ENCODE data around the gene DAND5. TPM values are rescaled to one million over a fixed set of nuclear protein-coding genes. Genes with fewer than 3 reads are reported as not detected.

DAND5 gene
- total and polyA plus RNA-seq, 4 experiments from 2014 or later: not detected

- H3K4me1 Mint-ChIP-seq: peaks cover 8 to 19% (median 10%) of the 10 kb centered on the region in 4 donors
- H3K9me3 ChIP-seq (ENCODE audit: control insufficient read depth in 1 of 2, low read length in 2 of 2): no peaks in the 10 kb centered on the region
- H3K27me3 ChIP-seq (ENCODE audit: insufficient read depth, low read length): no peaks in the 10 kb centered on the region
- no peaks in the 10 kb centered on the region for H3K36me3 ChIP-seq (ENCODE audit: insufficient read depth, low read length)
- POLR2A ChIA-PET (ENCODE audit: partially characterized antibody): no interaction called here
- H3K4me3 Mint-ChIP-seq: no peak overlapping the region
- CTCF ChIA-PET (ENCODE audit: partially characterized antibody): interaction anchor here (0.8 to 2.3 kb wide), 3 partner anchors 15 to 69 kb away, joined by 3 to 9 read pairs (median 4); no protein-coding TSS in a partner anchor
- H3K27ac ChIP-seq (ENCODE audit: low read depth, low read length): no peak overlapping the region
- H3K4me3 ChIP-seq (ENCODE audit: low read length in 2 of 2): no peak overlapping the region
- H3K27me3 Mint-ChIP-seq: peaks cover 5 to 19% of the 10 kb centered on the region in 2 donors
- no peak for DNase-seq
- intact Hi-C loops (cut with micrococcal nuclease): no loop called here
- H3K27ac Mint-ChIP-seq: peak overlapping the region in 1 of 7 donors; percentile 23
- H3K9me3 Mint-ChIP-seq: peaks cover 0 to 6% (median 0%) of the 10 kb centered on the region in 8 donors
- H3K4me1 ChIP-seq (ENCODE audit: insufficient read depth, low read length): peaks cover 5% of the 10 kb centered on the region
- peaks cover 0 to 2% of the 10 kb centered on the region in 2 donors for H3K36me3 Mint-ChIP-seq
Measured at GRCh38 chr19:12992729-12993128, 23.4 kb downstream of the DAND5 start.

DNA sequence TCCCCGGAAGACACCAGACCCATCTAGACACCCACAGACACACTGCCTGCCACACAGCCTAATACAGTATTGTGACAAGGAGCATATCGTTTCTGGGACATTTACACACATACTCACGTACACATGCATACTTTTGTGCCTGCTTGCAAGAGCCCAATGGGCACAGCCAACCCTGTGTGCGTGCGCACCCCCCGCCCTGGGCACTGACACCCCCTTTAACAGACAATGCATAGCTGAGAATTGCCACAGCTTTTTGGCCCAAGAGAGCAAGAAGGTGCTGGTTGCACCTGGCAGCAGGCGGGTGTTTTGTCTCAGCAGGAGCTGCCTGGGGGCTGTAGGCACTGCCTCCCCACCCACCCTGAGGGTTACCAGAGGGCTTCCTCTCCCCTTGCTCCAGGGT is 24.2 kb downstream of the DAND5 start:
- Histone ChIP-seq H3K4me1 (ENCODE audit: insufficient read depth, low read length) (peaks cover 5% of the 10 kb centered on the region), H3K4me3 (ENCODE audit: low read length in 2 of 2) (no peak overlapping the region), H3K27me3 (ENCODE audit: insufficient read depth, low read length) (no peaks in the 10 kb centered on the region), H3K36me3 (ENCODE audit: insufficient read depth, low read length) (no peaks in the 10 kb centered on the region), H3K9me3 (ENCODE audit: control insufficient read depth in 1 of 2, low read length in 2 of 2) (no peaks in the 10 kb centered on the region), H3K27ac (ENCODE audit: low read depth, low read length) (no peak overlapping the region)
- Mint-ChIP-seq H3K4me1 (peaks cover 8 to 19% (median 12%) of the 10 kb centered on the region in 4 donors), H3K9me3 (peaks cover 0 to 6% (median 0%) of the 10 kb centered on the region in 8 donors), H3K27ac (peak overlapping the region in 1 of 7 donors; percentile 76), H3K4me3 (peak overlapping the region in 7 of 8 donors; percentile 5 to 89 (median 62)), H3K36me3 (peaks cover 0 to 2% of the 10 kb centered on the region in 2 donors), H3K27me3 (peaks cover 5 to 19% of the 10 kb centered on the region in 2 donors)
- POLR2A ChIA-PET (ENCODE audit: partially characterized antibody): no interaction called here
- intact Hi-C loops (cut with micrococcal nuclease): no loop called here
- CTCF ChIA-PET (ENCODE audit: partially characterized antibody): interaction anchor here (1.1 to 2.3 kb wide), 3 partner anchors 10 to 68 kb away, joined by 3 to 9 read pairs (median 4); no protein-coding TSS in a partner anchor
- no peak for DNase-seq

DNA sequence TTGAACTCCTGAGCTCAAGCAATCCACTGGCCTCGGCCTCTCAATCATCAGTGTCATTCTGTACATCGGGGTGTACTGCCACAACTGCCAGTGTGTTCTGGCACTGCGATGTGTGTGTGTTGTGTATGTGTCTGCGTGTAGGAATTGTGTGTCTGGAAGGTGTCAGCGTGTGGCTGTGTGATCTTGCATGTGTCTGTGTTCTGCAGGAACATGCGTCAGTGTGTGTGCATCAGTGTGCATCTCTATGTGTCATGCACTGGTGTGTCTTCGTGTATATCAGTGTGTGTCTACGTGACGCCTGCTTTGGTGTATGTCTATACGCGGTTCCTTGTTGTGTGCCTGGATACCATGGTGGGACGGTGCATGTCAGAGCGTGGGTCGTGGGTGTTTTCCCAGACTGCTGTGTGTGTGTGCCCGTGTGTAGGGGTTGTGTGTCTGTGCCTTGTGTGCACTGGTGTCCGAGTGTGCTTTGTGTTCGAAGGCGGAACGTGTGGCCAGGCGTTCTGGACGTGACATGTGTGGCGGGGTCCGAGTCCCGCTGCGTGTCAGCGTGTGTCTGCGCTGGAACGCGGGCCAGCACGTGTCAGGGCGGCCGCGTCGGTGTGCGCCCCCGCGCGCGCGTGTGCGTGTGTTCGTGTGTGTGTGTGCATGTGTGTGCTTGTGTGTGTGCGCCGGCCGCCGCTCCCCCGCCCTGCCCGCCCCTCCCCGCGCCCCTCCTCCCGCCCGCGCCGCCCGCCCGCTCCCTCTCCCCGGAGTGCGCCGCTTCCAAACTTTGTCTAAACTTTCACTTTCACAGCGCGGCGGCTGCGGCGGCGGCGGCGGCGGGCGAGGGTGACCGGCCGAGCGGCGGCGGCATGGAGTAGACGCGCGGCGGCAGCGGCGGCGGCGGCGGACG is 25.6 kb downstream of the DAND5 start, which contains the start of gene NFIX:
Gene NFIX, plus strand, starts transcription at position 775 of the 895 bp plus-strand sequence. CDS start 363 bp downstream, outside the sequence.
- CTCF ChIA-PET (ENCODE audit: partially characterized antibody): interaction anchor here (1.3 to 2.3 kb wide), 2 partner anchors 12 to 66 kb away, joined by 3 to 9 read pairs; no protein-coding TSS in a partner anchor
- POLR2A ChIA-PET (ENCODE audit: partially characterized antibody): no interaction called here

DNA sequence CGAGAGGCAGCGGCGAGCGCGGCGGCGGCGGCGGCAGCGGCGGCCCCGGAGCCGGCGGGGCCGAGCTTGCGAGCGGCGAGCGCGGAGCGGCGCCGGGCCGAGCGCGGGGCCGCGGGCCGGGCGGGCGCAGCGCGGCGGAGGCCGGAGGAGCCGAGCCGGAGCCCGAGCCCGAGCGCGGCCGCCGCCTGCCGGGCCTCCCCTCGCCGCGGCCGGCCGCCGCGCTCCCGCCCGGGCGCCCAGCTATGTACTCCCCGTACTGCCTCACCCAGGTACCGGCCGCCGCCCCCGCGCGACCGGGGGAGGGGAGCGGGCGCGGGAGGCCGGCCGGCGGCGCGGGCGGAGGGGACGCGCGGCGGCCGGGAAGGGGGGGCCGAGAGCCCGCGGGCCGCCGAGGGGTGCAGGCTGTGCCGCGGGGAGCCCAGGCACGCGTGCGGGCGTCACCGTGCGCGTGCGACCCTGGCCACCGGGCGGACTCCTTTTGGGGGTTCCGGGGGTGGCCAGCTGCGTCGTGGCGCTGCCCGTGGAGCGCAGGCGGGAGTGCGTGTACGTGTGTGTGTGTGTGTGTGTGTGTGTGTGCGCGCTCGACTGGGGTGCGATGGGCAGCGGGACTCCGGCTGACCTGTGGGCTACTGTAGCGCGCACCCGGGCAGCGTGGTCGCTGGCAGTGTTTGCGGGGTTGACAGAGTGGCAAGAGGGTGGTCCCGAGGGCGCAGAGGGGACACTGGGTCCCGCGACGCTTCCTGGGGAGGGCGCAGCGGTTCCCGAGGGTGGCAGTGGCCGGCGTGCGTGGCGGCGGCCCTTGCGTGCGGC is 26.4 kb downstream of the DAND5 start:
- ChIA-PET POLR2A (ENCODE audit: partially characterized antibody) (no interaction called here), CTCF (ENCODE audit: partially characterized antibody) (no interaction called here)
- H3K36me3 ChIP-seq (ENCODE audit: insufficient read depth, low read length): no peaks in the 10 kb centered on the region
- peaks cover 10 to 19% (median 13%) of the 10 kb centered on the region in 4 donors for H3K4me1 Mint-ChIP-seq
- H3K9me3 ChIP-seq (ENCODE audit: control insufficient read depth in 1 of 2, low read length in 2 of 2): no peaks in the 10 kb centered on the region
- H3K9me3 Mint-ChIP-seq: peaks cover 0 to 6% (median 0%) of the 10 kb centered on the region in 8 donors
- peak overlapping the region in 1 of 7 donors; percentile 61 for H3K27ac Mint-ChIP-seq
- peak overlapping the region; percentile 51 to 89 (median 74) for H3K4me3 Mint-ChIP-seq
- H3K27me3 Mint-ChIP-seq: peaks cover 5 to 17% of the 10 kb centered on the region in 2 donors
- no peaks in the 10 kb centered on the region for H3K27me3 ChIP-seq (ENCODE audit: insufficient read depth, low read length)
- intact Hi-C loops (cut with micrococcal nuclease): loop anchor here (1.0 kb wide), 2 partner anchors 12 to 18 kb away; no protein-coding TSS in a partner anchor
- H3K4me1 ChIP-seq (ENCODE audit: insufficient read depth, low read length): peaks cover 5% of the 10 kb centered on the region
- no peak overlapping the region for H3K27ac ChIP-seq (ENCODE audit: low read depth, low read length)
- peaks cover 0 to 2% of the 10 kb centered on the region in 2 donors for H3K36me3 Mint-ChIP-seq
- no peak overlapping the region for H3K4me3 ChIP-seq (ENCODE audit: low read length in 2 of 2)
- no peak for DNase-seq

More for the DNA sequence above, 25.6 kb downstream of the DAND5 start, which contains the start of gene NFIX:
- peak; percentile 41 to 59 (median 51) for DNase-seq
- H3K4me1 Mint-ChIP-seq: peaks cover 10 to 19% (median 13%) of the 10 kb centered on the region in 4 donors
- H3K4me3 ChIP-seq (ENCODE audit: low read length in 2 of 2): peak within 1 kb of the TSS in 1 of 2 donors; percentile 67
- H3K27ac Mint-ChIP-seq: peak within 1 kb of the TSS in 6 of 7 donors; percentile 27 to 96 (median 80)
- peaks cover 5% of the 10 kb centered on the region for H3K4me1 ChIP-seq (ENCODE audit: insufficient read depth, low read length)
- no peaks in the 10 kb centered on the region for H3K36me3 ChIP-seq (ENCODE audit: insufficient read depth, low read length)
- peak within 1 kb of the TSS; percentile 88 to 97 (median 90) for H3K4me3 Mint-ChIP-seq
- peaks cover 0 to 6% (median 0%) of the 10 kb centered on the region in 8 donors for H3K9me3 Mint-ChIP-seq
- no peak within 1 kb of the TSS for H3K27ac ChIP-seq (ENCODE audit: low read depth, low read length)
- H3K27me3 ChIP-seq (ENCODE audit: insufficient read depth, low read length): no peaks in the 10 kb centered on the region
- intact Hi-C loops (cut with micrococcal nuclease): loop anchor here (1.0 kb wide), 2 partner anchors 12 to 17 kb away; no protein-coding TSS in a partner anchor
- peaks cover 0 to 2% of the 10 kb centered on the region in 2 donors for H3K36me3 Mint-ChIP-seq
- no peaks in the 10 kb centered on the region for H3K9me3 ChIP-seq (ENCODE audit: control insufficient read depth in 1 of 2, low read length in 2 of 2)
- H3K27me3 Mint-ChIP-seq: peaks cover 5 to 19% of the 10 kb centered on the region in 2 donors

GRCh38 chr19:12996406-12997094 is 27.2 kb downstream of the DAND5 start:
- no peak overlapping the region for H3K4me3 ChIP-seq (ENCODE audit: low read length in 2 of 2)
- H3K36me3 ChIP-seq (ENCODE audit: insufficient read depth, low read length): no peaks in the 10 kb centered on the region
- CTCF ChIA-PET (ENCODE audit: partially characterized antibody): no interaction called here
- peak overlapping the region; percentile 52 to 81 (median 75) for H3K4me3 Mint-ChIP-seq
- POLR2A ChIA-PET (ENCODE audit: partially characterized antibody): no interaction called here
- peak overlapping the region in 1 of 7 donors; percentile 65 for H3K27ac Mint-ChIP-seq
- peaks cover 5% of the 10 kb centered on the region for H3K4me1 ChIP-seq (ENCODE audit: insufficient read depth, low read length)
- no peak for DNase-seq
- H3K4me1 Mint-ChIP-seq: peaks cover 8 to 19% (median 12%) of the 10 kb centered on the region in 4 donors
- H3K27me3 ChIP-seq (ENCODE audit: insufficient read depth, low read length): no peaks in the 10 kb centered on the region
- peaks cover 0 to 2% of the 10 kb centered on the region in 2 donors for H3K36me3 Mint-ChIP-seq
- peaks cover 9 to 14% of the 10 kb centered on the region in 2 donors for H3K27me3 Mint-ChIP-seq
- intact Hi-C loops (cut with micrococcal nuclease): no loop called here
- no peak overlapping the region for H3K27ac ChIP-seq (ENCODE audit: low read depth, low read length)
- H3K9me3 ChIP-seq (ENCODE audit: control insufficient read depth in 1 of 2, low read length in 2 of 2): no peaks in the 10 kb centered on the region
- peaks cover 0 to 8% (median 0%) of the 10 kb centered on the region in 8 donors for H3K9me3 Mint-ChIP-seq

DNA sequence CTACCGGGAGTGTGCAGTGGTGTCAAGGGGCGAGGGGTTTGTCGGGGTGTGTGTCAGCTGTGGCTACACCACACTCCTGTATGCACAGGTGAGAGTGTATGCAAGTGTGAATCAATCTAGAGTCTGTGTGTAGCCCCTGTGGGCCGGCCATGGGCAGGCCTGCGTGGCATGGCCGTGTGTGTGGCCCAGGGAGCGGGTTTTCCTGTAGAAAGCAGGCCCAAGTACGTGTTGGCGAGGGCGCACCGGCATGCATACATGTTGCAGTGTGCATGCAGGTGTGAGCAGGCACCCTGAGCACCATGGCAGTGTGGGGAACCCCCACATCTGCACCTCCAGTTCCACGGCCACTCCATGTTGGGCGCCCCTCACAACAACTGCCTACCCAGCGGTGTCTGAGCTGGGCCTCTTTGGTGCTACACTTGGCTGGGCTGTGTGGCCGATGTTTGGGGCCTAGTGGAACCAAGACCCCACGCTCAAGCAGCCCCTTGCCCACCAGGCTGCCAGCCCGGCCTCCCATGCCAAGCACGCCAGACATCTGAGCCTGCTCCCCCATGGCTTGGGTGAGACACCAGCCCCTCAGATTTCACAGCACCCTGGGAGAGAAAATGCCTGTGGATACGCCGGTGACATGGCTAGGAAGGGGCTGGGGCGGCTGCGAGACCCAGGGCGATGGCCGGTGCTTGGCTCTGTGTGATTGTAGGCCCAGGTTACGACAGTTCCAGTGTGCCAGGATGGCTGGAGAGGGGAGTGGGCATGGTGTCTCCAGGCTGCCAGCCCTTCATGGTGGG is 28.0 kb downstream of the DAND5 start:
- peaks cover 8 to 19% (median 12%) of the 10 kb centered on the region in 4 donors for H3K4me1 Mint-ChIP-seq
- Histone ChIP-seq H3K4me1 (ENCODE audit: insufficient read depth, low read length) (peaks cover 5% of the 10 kb centered on the region), H3K4me3 (ENCODE audit: low read length in 2 of 2) (no peak overlapping the region), H3K27ac (ENCODE audit: low read depth, low read length) (no peak overlapping the region), H3K27me3 (ENCODE audit: insufficient read depth, low read length) (no peaks in the 10 kb centered on the region), H3K36me3 (ENCODE audit: insufficient read depth, low read length) (no peaks in the 10 kb centered on the region), H3K9me3 (ENCODE audit: control insufficient read depth in 1 of 2, low read length in 2 of 2) (no peaks in the 10 kb centered on the region)
- H3K36me3 Mint-ChIP-seq: peaks cover 0 to 2% of the 10 kb centered on the region in 2 donors
- peak overlapping the region in 3 of 7 donors; percentile 14 to 65 (median 47) for H3K27ac Mint-ChIP-seq
- H3K4me3 Mint-ChIP-seq: peak overlapping the region; percentile 53 to 81 (median 76)
- DNase-seq: no peak
- ChIA-PET POLR2A (ENCODE audit: partially characterized antibody) (no interaction called here), CTCF (ENCODE audit: partially characterized antibody) (no interaction called here)
- H3K27me3 Mint-ChIP-seq: peaks cover 9 to 14% of the 10 kb centered on the region in 2 donors
- intact Hi-C loops (cut with micrococcal nuclease): no loop called here
- peaks cover 0 to 8% (median 0%) of the 10 kb centered on the region in 8 donors for H3K9me3 Mint-ChIP-seq

Measured in CD4-positive, alpha-beta memory T cell (primary cell).